22Rv1 (cell line): ENCODE results near the gene FHOD3.

ENCODE experiments used
- ZFX ChIP-seq: fragments of 450-650 bp; IDR thresholded peaks from 2 replicates; pipeline ENCODE4 v1.6.1; 2017; ENCODE audit warnings: antibody characterized with exemption, borderline replicate concordance
- TF ChIP-seq, protein P1 (sequence below): fragments of 450-650 bp; IDR thresholded peaks from 2 replicates; pipeline ENCODE4 v1.5.1; 2017; ENCODE audit warnings: mild to moderate bottlenecking

DNA sequence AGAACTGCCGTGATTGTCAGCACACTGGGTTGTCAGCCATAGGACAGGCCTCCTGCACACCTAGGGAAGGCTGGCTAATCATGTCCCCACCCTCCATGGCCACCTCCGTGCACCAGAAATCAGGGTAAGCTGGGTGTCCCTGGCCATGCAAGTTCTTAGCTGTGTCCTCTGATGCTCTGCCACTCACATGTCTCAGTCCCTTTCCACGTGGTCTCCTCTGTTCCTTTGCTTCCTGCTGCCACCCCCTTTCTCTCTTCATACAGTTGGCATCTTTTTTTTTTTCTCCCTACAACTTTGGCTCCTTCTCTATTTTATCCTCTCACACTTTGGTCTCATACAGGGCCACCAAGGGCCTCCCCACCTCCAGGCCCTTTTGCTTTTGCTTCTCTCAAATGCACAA, 377.6 kb downstream of the FHOD3 start:
- TF ChIP-seq, protein P1, sequence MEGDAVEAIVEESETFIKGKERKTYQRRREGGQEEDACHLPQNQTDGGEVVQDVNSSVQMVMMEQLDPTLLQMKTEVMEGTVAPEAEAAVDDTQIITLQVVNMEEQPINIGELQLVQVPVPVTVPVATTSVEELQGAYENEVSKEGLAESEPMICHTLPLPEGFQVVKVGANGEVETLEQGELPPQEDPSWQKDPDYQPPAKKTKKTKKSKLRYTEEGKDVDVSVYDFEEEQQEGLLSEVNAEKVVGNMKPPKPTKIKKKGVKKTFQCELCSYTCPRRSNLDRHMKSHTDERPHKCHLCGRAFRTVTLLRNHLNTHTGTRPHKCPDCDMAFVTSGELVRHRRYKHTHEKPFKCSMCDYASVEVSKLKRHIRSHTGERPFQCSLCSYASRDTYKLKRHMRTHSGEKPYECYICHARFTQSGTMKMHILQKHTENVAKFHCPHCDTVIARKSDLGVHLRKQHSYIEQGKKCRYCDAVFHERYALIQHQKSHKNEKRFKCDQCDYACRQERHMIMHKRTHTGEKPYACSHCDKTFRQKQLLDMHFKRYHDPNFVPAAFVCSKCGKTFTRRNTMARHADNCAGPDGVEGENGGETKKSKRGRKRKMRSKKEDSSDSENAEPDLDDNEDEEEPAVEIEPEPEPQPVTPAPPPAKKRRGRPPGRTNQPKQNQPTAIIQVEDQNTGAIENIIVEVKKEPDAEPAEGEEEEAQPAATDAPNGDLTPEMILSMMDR = no peak
- TF ChIP-seq ZFX = no peak
